Loucy (cell line): ENCODE data around the gene LPP.

ENCODE experiments used
- CTCF ChIP-seq: fragments of 200-600 bp; sonication (generic); conservative IDR thresholded peaks from 2 replicates; pipeline ENCODE4 v1.5.1; 2014; ENCODE audit warnings: mild to moderate bottlenecking, antibody characterized with exemption, low read length
- EZH2phosphoT487 ChIP-seq: fragments of 200-600 bp; IDR thresholded peaks from 2 replicates; pipeline ENCODE4 v1.6.1; 2018; ENCODE audit warnings: antibody characterized with exemption, mild to moderate bottlenecking, moderate library complexity, borderline replicate concordance

DNA sequence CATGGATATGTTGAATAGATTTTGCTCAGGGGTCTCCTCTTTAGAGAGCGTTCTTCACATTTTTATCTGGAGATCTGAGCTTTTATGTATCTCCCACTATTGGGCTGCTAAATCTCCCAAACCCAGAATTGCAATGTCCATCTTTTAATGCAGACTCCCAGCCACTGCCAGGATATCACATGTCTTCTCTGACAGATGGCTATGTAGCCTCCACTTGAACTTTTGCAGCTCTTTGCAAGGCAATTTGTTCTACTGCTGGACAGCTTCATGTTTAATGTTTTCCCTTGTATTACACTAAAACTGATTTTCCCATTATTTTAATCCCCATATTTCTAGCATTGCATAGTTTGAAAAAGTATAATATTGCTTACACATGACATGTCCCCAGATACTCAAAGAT, 177.2 kb downstream of the LPP start:
- TF ChIP-seq EZH2phosphoT487 = no peak
- no peak for TF ChIP-seq CTCF
